Testis (tissue), 2 donors: ENCODE measurements around the gene PRSS48.

Source experiments
- POLR2A ChIP-seq: fragments of 450-650 bp; IDR thresholded peaks from one replicate; pipeline ENCODE4 v1.6.1; 2017; ENCODE audit warnings: antibody characterized with exemption, mild to moderate bottlenecking, moderate library complexity
- TF ChIP-seq, protein P1 (sequence below), 3 experiments: fragments of 450-650 bp in 2 of 3; fragments of 200-600 bp in 1 of 3; sonication (generic) in 1 of 3; IDR thresholded peaks; one replicate each; pipeline ENCODE4 v1.5.1; 2016 to 2019; ENCODE audit warnings: antibody characterized with exemption in 3 of 3, mild to moderate bottlenecking in 2 of 3, moderate library complexity in 1 of 3

DNA sequence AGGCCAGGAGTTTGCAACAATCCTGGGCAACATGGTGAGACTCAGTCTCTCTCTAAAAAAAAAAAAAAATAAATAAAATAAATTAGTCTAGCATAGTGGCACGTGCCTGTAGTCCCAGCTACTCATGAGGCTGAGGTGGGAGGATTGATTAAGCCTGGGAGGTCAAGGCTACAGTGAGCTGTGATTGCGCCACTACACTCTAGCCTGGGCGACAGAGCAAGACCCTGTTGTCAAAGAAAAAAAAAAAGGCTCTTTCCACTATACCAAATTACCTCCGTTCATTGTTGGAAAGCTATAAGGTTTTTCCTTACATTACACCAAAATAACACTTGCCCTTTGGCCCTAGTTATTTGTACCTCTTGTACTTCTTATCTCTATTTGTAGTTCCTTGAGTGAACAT is 9.9 kb upstream of the PRSS48 start:
- TF ChIP-seq, protein P1, sequence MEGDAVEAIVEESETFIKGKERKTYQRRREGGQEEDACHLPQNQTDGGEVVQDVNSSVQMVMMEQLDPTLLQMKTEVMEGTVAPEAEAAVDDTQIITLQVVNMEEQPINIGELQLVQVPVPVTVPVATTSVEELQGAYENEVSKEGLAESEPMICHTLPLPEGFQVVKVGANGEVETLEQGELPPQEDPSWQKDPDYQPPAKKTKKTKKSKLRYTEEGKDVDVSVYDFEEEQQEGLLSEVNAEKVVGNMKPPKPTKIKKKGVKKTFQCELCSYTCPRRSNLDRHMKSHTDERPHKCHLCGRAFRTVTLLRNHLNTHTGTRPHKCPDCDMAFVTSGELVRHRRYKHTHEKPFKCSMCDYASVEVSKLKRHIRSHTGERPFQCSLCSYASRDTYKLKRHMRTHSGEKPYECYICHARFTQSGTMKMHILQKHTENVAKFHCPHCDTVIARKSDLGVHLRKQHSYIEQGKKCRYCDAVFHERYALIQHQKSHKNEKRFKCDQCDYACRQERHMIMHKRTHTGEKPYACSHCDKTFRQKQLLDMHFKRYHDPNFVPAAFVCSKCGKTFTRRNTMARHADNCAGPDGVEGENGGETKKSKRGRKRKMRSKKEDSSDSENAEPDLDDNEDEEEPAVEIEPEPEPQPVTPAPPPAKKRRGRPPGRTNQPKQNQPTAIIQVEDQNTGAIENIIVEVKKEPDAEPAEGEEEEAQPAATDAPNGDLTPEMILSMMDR (IDR thresholded peaks at IDR 0.05): no peak
- TF ChIP-seq POLR2A: no peak
